NCI-H1694 (cell line): ENCODE results near the gene F11.
"Not testable (repeated sequence)": the region's sequence is repeated elsewhere in the genome, so short reads cannot be mapped to it uniquely, and the experiment has no call there.

Experiments
- DNase-seq: peaks from one replicate; lab custom pipeline; 2025; lab: John Stamatoyannopoulos, UW

The F11 gene

GRCh38 chr4:186298031-186298647, 32.1 kb downstream of the F11 start:
- DNase-seq = no peak

GRCh38 chr4:186299291-186299690, 33.3 kb downstream of the F11 start:
- no peak for DNase-seq

GRCh38 chr4:186300659-186301390, 34.8 kb downstream of the F11 start:
- DNase-seq = no peak

GRCh38 chr4:186304216-186304615, 38.2 kb downstream of the F11 start:
- DNase-seq = no peak

GRCh38 chr4:186304866-186305505, 39.0 kb downstream of the F11 start:
- no peak for DNase-seq

- no peak for DNase-seq
These were observed 41.5 kb downstream of the F11 start for GRCh38 chr4:186307497-186307896.

GRCh38 chr4:186307916-186308315, 41.9 kb downstream of the F11 start:
- DNase-seq = no peak

GRCh38 chr4:186318481-186318880, 52.5 kb downstream of the F11 start:
- no peak for DNase-seq

GRCh38 chr4:186324660-186325059, 58.7 kb downstream of the F11 start:
- not testable (repeated sequence) for DNase-seq

GRCh38 chr4:186326391-186326790, 60.4 kb downstream of the F11 start:
- no peak for DNase-seq

- no peak for DNase-seq
These were observed 63.4 kb downstream of the F11 start for GRCh38 chr4:186329372-186329771.

- no peak for DNase-seq
These were observed 64.4 kb downstream of the F11 start for GRCh38 chr4:186330368-186330767.

- DNase-seq = no peak
These were observed 69.8 kb downstream of the F11 start for GRCh38 chr4:186335793-186336192.
